T-helper 1 cell (primary cell): ENCODE measurements around the gene IL2RA.

Source experiments
- DNase-seq, 5 donors: peaks; one replicate each; pipeline ENCODE4 v3.0.0-alpha.2; 2012 to 2020

The IL2RA gene

DNA sequence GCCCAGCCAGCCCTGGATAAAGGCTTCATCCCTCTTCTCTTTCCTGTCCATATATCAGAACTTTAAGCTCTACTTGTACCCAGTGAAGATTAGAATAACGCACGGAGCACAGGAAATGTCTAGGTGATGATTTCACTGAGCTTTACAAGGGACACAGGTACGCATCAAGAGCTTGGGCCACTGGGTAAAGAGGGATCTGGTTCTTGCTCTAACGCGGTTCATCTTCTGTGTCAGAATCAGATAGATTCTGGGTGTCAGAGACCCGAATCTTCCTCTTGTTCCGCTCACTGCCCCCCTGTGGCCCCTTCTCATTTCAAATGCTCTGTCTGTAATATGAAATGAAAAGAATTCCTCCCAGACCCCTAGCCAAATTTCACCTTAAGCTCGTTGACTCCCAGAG, 24.7 kb downstream of the IL2RA start:
- DNase-seq = no peak

DNA sequence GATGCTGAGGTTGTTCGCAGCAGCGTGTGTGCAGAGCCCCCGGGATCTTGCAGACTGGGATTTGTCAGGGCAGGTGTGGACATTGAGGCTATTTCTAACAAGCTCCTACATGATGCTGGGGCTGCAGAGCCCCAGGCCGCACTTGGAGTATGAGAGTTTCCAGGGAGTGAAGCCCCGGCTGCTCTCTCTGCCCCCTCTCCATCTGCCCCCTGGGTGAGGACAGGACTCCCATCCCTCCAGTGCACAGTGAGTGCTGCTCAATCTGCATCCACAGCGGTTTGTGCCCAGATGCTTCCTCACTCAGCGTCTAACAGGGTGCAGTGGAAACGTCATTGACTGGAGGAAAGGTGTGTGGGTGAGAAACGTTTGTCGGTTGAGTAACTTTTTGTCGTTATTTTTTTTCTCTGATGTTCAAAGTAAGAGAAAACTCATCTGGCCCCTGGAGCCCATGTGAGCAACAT, 25.3 kb downstream of the IL2RA start:
- DNase-seq = peak in 1 of 5 donors; percentile 21

DNA sequence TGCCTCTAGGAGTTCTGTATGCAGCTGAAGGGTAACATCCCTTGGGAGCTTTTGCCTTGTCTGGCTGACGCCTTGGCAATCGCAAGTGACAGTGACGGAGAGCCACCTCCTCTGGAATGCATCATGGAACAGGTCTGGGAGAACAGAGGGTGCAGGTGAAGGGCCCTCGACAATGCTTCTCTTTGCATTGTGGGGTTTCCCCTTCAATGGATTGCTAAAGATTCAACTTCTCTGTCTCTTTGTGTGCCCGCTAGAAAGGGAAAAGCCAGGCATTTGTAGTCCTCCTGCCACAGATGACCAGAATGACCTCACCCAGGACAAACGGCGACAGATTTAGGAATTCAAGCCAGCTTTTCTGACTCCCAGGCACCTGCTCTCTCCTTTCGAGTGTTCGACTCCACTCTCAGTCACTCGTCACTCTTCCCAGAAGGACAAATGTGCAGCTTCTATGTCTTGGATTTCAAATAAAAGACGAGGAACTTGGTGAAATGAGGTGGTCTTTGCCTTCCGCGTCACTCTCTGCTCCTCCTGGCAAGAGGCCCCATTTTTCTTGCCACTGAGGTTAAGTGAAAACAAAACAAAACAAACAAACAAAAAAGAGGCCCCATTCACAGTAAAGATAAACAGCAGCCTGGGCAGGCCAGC, 26.1 kb downstream of the IL2RA start:
- no peak for DNase-seq

GRCh38 chr10:6035101-6035834, 26.9 kb downstream of the IL2RA start:
- no peak for DNase-seq

DNA sequence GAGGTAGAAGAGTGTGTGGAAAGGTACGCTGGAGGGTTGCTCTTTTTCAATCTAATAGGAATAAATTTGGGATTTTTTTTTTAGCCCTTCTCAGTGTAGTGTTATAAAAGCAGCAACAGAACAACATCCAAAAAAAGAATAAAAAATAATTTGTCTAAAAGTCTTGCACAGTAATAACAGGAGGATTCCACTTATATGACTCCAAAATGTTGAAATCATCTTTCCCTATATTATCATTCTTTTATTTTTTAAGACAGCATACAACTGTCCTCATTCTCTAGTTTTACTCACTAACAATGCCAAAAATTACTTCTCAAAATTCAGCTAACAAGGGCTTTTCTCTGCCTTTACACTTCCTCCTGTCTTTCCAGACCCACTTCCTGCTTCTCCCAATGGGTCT, 27.8 kb downstream of the IL2RA start:
- DNase-seq = no peak

GRCh38 chr10:6033954-6034353, 28.2 kb downstream of the IL2RA start:
- no peak for DNase-seq

DNA sequence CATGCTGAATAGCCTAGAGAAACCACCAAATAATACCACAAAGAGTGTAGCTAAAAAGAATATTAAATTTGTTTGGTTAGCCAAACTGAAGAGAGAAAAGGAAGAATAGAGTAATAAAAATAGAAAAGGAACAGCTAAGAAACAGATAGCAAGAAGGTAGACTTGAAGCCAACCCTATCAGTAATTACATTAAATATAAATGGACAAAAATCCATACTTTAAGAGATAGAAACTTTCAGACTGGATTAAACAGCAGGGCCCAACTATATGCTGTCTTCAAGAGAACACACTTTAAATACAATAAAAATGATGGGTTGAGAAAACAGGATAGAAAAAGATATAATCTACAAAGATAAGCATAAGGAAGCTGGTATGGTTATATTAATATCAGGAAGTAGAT, 31.2 kb downstream of the IL2RA start:
- DNase-seq = no peak

DNA sequence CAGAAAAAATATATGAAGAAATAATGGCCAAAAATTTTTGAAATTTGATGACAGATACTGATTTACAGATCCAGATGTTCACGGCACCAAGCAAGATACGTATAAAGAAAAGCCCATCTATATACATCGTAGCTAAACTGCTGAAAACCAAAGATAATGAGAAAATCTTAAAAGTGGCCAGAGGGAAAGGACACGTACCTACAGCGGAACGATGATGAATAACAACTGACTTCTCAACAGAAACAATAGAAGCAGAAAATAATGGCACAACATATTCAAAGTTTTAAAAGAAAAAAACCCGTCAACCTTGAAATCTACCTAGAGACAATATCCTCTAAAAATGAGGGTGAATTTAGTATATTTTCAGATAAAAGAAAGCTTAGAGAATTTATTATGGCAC, 31.9 kb downstream of the IL2RA start:
- no peak for DNase-seq

- no peak for DNase-seq
These were observed 34.2 kb downstream of the IL2RA start for GRCh38 chr10:6027929-6028328.

DNA sequence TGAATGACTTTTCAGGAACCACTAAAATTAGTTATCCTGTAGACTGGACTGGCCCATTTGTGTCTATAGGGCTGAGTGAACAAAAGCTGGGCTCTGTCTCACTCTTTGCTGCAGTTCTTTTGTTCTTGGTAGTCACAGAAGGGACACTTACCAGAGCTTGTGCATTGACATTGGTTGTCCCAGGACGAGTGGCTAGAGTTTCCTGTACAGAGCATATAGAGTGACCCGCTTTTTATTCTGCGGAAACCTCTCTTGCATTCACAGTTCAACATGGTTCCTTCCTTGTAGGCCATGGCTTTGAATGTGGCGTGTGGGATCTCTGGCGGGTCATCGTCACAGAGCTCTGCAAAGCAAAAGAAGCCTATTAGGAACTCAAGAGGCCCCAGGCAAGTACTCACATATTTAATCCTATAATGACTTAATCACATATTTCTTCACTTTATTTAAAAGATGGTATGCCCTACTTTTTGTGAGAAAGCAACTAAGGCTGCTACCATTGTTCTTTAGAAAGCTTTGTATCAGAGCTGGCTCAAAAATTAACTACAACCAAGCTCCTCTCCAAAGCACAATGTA, 36.4 kb downstream of the IL2RA start:
- no peak for DNase-seq

DNA sequence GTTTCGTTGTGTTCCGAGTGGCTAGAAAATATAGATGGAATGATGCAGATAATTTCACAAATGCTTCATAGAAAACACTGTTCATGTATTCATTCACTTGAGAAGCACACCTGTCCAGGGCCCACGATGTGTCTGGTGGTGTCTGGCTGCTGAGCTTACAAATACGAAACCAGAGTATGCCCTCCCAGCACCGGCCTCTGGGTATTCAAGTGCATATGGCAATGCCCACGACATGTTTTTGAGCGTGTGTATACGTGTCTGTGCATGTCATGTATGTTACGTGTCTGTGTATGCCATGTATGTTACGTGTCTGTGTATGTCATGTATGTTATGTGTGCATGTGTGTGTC, 37.9 kb downstream of the IL2RA start:
- DNase-seq = no peak

DNA sequence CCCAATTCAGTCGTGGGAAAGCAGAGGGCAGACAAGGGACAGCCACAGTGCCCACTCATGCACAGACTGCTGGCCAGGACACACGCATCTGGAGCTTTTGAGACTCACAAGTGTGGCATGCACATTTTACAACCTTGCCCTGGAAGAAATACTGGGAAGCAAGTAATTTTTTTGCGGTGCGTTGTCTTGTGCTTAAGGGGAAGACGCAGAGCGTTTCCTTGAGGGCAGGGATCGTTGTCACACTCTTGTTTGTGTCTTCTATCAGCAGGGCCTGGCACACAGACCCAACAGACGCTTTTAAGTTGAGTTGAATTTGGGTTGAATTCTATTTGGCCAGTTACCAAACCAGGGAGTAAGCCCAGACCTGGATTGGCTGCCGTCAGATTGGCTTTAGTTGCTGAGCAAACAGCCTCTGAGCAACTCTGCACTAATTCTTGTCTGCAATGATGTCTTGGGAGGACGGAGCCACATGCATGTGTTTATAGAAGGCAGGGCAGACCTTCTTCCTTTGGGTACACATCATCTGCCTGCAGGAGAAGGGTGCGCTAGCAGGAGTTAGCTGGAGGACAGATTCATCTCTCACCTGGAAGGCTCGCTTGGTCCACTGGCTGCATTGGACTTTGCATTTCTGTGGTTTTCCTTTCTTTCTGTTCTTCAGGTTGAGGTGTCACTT, 38.4 kb downstream of the IL2RA start:
- DNase-seq = no peak

DNA sequence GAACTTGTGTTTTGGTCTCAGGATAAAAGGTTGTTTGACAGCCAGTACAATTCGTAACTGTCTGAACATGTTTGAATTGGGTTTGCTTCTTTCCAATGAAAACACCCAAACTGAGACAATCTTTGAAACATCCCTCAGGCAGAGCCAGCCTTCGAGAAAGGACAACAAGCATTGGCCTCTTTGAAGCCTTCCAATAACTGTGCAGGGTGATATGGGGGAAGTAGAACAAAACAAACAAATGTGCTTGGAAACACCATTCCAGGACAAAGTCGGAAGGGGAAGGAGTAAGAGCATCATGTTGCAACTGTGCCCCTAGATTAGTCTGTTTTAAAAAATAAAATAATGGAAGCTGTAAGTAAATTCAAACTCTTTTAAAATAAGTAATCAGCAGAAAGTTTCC, 39.5 kb downstream of the IL2RA start:
- DNase-seq = no peak

- no peak for DNase-seq
These were observed 41.3 kb downstream of the IL2RA start for GRCh38 chr10:6020826-6021225.

DNA sequence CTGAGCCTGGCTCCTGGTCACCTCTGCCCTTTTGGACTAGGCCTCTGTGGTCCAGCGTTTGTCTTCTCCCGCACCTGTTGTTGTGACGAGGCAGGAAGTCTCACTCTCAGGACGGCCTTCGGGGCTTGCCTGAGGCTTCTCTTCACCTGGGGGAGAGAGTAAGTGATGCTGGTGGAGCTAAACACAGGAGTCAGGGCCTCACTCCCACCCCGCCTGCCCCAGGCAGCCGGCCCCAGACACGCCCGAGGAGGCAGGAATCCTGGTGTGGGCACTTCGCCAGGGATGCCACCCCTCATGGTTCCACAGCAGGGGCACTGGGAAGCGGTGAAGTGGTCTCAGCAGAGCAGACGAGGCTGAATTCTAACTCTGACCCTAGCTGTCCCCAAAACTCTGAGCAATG, 42.4 kb downstream of the IL2RA start:
- DNase-seq = no peak

DNA sequence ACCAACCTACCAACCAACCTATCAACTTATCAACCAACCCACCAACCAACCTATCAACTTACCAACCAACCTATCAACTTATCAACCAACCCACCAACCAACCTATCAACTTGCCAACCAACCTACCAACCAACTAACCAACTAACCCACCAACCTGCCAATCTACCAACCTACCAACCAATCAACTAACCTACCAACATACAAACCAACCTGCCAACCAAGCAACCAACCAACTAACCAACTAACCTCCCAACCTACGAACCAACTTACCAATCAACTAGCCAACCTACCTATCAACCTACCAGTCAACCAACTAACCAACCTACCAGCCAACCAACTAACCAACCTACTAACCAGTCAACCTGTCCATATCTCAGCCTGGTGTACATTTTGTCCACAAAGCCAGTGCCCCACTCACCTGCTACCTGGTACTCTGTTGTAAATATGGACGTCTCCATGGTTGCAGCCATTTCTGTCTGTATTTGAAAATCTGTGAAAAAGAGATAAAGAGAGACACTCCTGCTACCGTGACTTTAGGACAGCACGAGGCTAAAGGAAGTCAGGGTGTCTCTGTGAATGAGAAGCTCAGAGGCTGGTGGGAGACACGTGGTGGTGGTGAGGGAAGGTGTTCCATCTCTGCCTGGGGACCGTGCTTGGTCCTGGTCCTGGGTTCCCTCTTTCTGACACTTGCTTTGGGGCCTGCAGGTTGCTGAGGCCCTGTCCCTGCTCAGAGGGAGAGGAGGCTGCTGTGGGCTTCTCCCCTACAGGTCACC, 43.0 kb downstream of the IL2RA start:
- no peak for DNase-seq

GRCh38 chr10:6018422-6018821, 43.7 kb downstream of the IL2RA start:
- DNase-seq = no peak

DNA sequence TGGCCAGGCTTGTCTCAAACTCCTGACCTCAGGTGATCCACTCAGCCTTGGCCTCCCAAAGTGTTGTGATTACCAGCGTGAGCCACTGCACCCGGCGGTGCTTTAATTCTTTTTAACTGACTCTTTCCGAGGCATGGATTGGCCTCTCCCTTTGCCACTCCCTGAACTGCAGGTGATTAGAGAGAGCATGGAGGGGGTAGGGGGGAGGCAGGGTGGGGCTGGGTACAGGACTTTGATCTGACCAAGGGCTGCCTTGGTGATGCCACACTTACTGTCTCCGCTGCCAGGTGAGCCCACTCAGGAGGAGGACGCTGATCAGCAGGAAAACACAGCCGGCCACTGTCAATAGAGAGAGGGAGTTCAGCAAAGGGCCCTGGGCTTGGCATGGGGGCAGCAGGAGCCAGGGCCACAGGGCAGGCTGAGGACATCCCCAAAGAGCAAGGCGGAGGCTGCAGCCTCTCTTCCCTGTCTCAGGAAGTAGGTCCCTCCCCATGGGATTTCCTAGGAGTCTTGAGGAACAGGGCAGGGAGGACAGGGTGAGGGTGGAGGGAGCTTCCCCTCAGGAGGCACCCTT, 44.3 kb downstream of the IL2RA start:
- no peak for DNase-seq

DNA sequence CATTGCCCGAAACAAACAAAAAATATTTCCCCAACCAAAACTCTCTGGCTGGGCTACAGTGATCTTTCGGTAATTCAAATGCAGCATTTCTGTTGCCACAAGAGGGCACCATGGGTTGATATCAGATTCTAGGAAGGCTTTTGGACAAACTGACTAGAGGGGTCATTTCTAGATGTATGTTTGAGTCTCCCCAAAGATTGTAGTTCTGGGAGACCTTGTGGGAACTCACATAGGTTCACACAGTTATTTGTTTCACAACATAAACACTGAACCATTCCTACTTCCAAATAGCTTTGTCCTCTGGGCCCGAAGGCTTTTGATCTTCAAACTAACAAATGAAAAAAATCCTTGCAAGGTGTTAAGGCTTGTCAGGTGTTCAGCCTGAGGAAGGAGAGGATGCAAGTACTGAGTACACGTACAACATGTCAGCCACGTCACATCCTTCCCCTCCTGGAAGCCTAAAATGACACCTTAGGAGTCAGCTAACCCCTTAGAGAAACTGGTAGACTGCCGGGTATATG, 47.9 kb downstream of the IL2RA start:
- peak in 4 of 5 donors; percentile 47 to 72 (median 60) for DNase-seq

- DNase-seq = no peak
These were observed 48.6 kb downstream of the IL2RA start for GRCh38 chr10:6013413-6014192.

DNA sequence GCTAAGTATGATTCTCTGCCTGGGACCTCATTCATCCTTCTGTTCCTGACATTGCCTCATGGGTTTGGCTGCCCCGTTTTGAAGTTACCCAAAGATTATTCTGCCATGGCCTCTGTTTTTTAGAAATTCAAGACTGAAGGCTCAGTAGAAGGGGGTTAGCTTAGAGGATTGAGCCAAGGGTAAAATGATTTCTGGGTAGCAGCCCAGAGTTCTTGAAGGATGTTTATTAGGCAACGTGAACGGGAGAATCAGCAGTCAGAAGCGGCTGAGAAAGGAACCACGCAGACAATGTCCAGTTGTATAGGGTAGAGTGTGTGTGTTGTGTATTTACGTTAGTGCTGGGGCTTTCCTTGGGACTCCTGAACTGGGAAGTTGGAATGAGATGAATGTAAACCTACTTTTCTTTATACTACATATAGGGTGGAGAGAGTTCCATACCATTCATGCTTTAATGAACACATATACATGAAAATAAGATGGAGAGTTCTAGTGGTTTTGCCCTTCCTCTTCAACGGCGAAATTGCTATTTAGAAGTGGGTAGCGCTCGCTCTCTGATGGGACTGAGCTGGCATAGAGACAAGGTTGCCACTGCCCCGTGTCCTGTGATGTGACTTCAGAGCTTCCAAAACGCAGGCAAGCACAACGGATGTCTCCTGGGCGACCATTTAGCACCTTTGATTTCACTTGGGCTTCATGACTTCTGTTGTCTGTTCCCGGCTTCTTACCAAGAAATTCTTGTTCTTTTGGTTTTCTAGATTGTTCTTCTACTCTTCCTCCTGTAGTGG, 49.9 kb downstream of the IL2RA start:
- DNase-seq = no peak
